Muscle layer of duodenum (tissue), 2 donors: Measurements from ENCODE around the gene MAB21L1.

Experiments
- H3K27ac ChIP-seq: one replicate; pipeline ENCODE4 v1.7.0; 2013; ENCODE audit warnings: mild to moderate bottlenecking, low read length
- H3K27me3 ChIP-seq: one replicate; pipeline ENCODE4 v1.7.0; 2013; ENCODE audit warnings: low read depth, mild to moderate bottlenecking, control low read depth, low read length
- H3K36me3 ChIP-seq, 2 donors: one replicate each; pipeline ENCODE4 v1.7.0; 2013; ENCODE audit warnings: low read length in 2 of 2, control low read depth in 1 of 2, mild to moderate bottlenecking in 1 of 2; ENCODE audit not compliant: insufficient read depth in 2 of 2, control insufficient read depth in 1 of 2
- H3K4me1 ChIP-seq, 2 donors: one replicate each; pipeline ENCODE4 v1.7.0; 2013; ENCODE audit warnings: low read length in 2 of 2, mild to moderate bottlenecking in 2 of 2, control low read depth in 1 of 2, moderate library complexity in 1 of 2; ENCODE audit not compliant: insufficient read depth in 2 of 2, control insufficient read depth in 1 of 2
- H3K4me3 ChIP-seq, 2 donors: one replicate each; pipeline ENCODE4 v1.7.0; 2013; ENCODE audit warnings: low read length in 2 of 2, low read depth in 1 of 2, mild to moderate bottlenecking in 1 of 2
- H3K9me3 ChIP-seq, 2 donors: one replicate each; pipeline ENCODE4 v1.7.0; 2013; ENCODE audit warnings: low read length in 2 of 2, control low read depth in 1 of 2, mild to moderate bottlenecking in 1 of 2; ENCODE audit not compliant: control insufficient read depth in 1 of 2
- donor health status: healthy.

The MAB21L1 gene

GRCh38 chr13:35499196-35499662, 22.7 kb upstream of the MAB21L1 start:
- Histone ChIP-seq H3K4me1 (peaks cover 0 to 5% of the 10 kb centered on the region in 2 donors), H3K36me3 (no peaks in the 10 kb centered on the region), H3K27me3 (no peaks in the 10 kb centered on the region), H3K9me3 (no peaks in the 10 kb centered on the region), H3K27ac (no peak overlapping the region), H3K4me3 (no peak overlapping the region)

GRCh38 chr13:35498231-35498630, 21.7 kb upstream of the MAB21L1 start:
- no peak overlapping the region for H3K27ac ChIP-seq
- H3K4me1 ChIP-seq = peaks cover 0 to 5% of the 10 kb centered on the region in 2 donors

GRCh38 chr13:35496761-35497386, 20.4 kb upstream of the MAB21L1 start:
- no peak overlapping the region for H3K27ac ChIP-seq
- H3K4me1 ChIP-seq = peaks cover 0 to 4% of the 10 kb centered on the region in 2 donors
- no peaks in the 10 kb centered on the region for H3K27me3 ChIP-seq
- H3K4me3 ChIP-seq = no peak overlapping the region
- no peaks in the 10 kb centered on the region for H3K36me3 ChIP-seq
- H3K9me3 ChIP-seq = no peaks in the 10 kb centered on the region

More at GRCh38 chr13:35498231-35498630, 21.7 kb upstream of the MAB21L1 start:
- H3K4me3 ChIP-seq = no peak overlapping the region
- no peaks in the 10 kb centered on the region for H3K27me3 ChIP-seq
- no peaks in the 10 kb centered on the region for H3K9me3 ChIP-seq
- no peaks in the 10 kb centered on the region for H3K36me3 ChIP-seq

- no peak overlapping the region for H3K4me3 ChIP-seq
- H3K27ac ChIP-seq = no peak overlapping the region
- no peaks in the 10 kb centered on the region for H3K4me1 ChIP-seq
- no peaks in the 10 kb centered on the region for H3K27me3 ChIP-seq
- H3K36me3 ChIP-seq = no peaks in the 10 kb centered on the region
- no peaks in the 10 kb centered on the region for H3K9me3 ChIP-seq
Observed at GRCh38 chr13:35496006-35496405, 19.5 kb upstream of the MAB21L1 start.

- Histone ChIP-seq H3K4me1 (no peaks in the 10 kb centered on the region), H3K27me3 (no peaks in the 10 kb centered on the region), H3K27ac (no peak overlapping the region), H3K4me3 (no peak overlapping the region), H3K9me3 (no peaks in the 10 kb centered on the region), H3K36me3 (no peaks in the 10 kb centered on the region)
Observed at GRCh38 chr13:35489050-35489449, 12.6 kb upstream of the MAB21L1 start.

GRCh38 chr13:35485424-35485823, 8.9 kb upstream of the MAB21L1 start:
- Histone ChIP-seq H3K36me3 (no peaks in the 10 kb centered on the region), H3K4me3 (no peak overlapping the region), H3K27ac (no peak overlapping the region), H3K27me3 (no peaks in the 10 kb centered on the region), H3K9me3 (no peaks in the 10 kb centered on the region), H3K4me1 (no peaks in the 10 kb centered on the region)

- H3K27ac ChIP-seq = no peak overlapping the region
- H3K36me3 ChIP-seq = no peaks in the 10 kb centered on the region
- H3K9me3 ChIP-seq = no peaks in the 10 kb centered on the region
- no peaks in the 10 kb centered on the region for H3K27me3 ChIP-seq
- H3K4me1 ChIP-seq = no peaks in the 10 kb centered on the region
- H3K4me3 ChIP-seq = no peak overlapping the region
Observed at GRCh38 chr13:35484384-35484783, 7.9 kb upstream of the MAB21L1 start.

- Histone ChIP-seq H3K4me3 (no peak overlapping the region), H3K27me3 (no peaks in the 10 kb centered on the region), H3K4me1 (no peaks in the 10 kb centered on the region), H3K36me3 (no peaks in the 10 kb centered on the region), H3K27ac (no peak overlapping the region), H3K9me3 (no peaks in the 10 kb centered on the region)
Observed at GRCh38 chr13:35483761-35484160, 7.3 kb upstream of the MAB21L1 start.

- Histone ChIP-seq H3K27ac (no peak overlapping the region), H3K4me3 (no peak overlapping the region), H3K36me3 (no peaks in the 10 kb centered on the region), H3K27me3 (peaks cover 2% of the 10 kb centered on the region), H3K4me1 (no peaks in the 10 kb centered on the region), H3K9me3 (no peaks in the 10 kb centered on the region)
Observed at GRCh38 chr13:35482527-35482926, 6.0 kb upstream of the MAB21L1 start.

GRCh38 chr13:35481777-35482176, 5.3 kb upstream of the MAB21L1 start:
- Histone ChIP-seq H3K27ac (no peak overlapping the region), H3K4me1 (no peaks in the 10 kb centered on the region), H3K27me3 (peaks cover 9% of the 10 kb centered on the region), H3K9me3 (no peaks in the 10 kb centered on the region), H3K36me3 (no peaks in the 10 kb centered on the region), H3K4me3 (no peak overlapping the region)

- Histone ChIP-seq H3K9me3 (no peaks in the 10 kb centered on the region), H3K27ac (no peak overlapping the region), H3K4me3 (no peak overlapping the region), H3K27me3 (peaks cover 19% of the 10 kb centered on the region), H3K36me3 (peaks cover 0 to 6% of the 10 kb centered on the region in 2 donors), H3K4me1 (no peaks in the 10 kb centered on the region)
Observed at GRCh38 chr13:35480346-35480745, 3.9 kb upstream of the MAB21L1 start.

- peaks cover 0 to 6% of the 10 kb centered on the region in 2 donors for H3K36me3 ChIP-seq
- peaks cover 23% of the 10 kb centered on the region for H3K27me3 ChIP-seq
- no peak overlapping the region for H3K27ac ChIP-seq
Observed at GRCh38 chr13:35479706-35480105, 3.2 kb upstream of the MAB21L1 start.

More at GRCh38 chr13:35479706-35480105, 3.2 kb upstream of the MAB21L1 start:
- Histone ChIP-seq H3K4me3 (no peak overlapping the region), H3K4me1 (no peaks in the 10 kb centered on the region), H3K9me3 (no peaks in the 10 kb centered on the region)
